Neuronal stem cell (in vitro differentiated cells): ENCODE results near the gene SELL.

Source experiments
- DNase-seq: peaks from one replicate; pipeline ENCODE4 v3.0.0-alpha.2; 2013; ENCODE audit warnings: low spot score
- H2AFZ ChIP-seq: one replicate; pipeline ENCODE4 v1.6.1; 2013; ENCODE audit warnings: mild to moderate bottlenecking, low read length, inconsistent platforms
- H2AK5ac ChIP-seq: 2 replicates; pipeline ENCODE4 v1.6.1; 2013; ENCODE audit warnings: low read depth, mild to moderate bottlenecking, inconsistent platforms, low read length, moderate library complexity, mixed read lengths
- H2BK120ac ChIP-seq: 2 replicates; pipeline ENCODE4 v1.6.1; 2013; ENCODE audit warnings: low read depth, mild to moderate bottlenecking, inconsistent platforms, low read length, moderate library complexity, mixed read lengths
- H2BK12ac ChIP-seq: one replicate; pipeline ENCODE4 v1.6.1; 2013; ENCODE audit warnings: low read length, inconsistent platforms
- H2BK15ac ChIP-seq: 2 replicates; pipeline ENCODE4 v1.6.1; 2013; ENCODE audit warnings: mild to moderate bottlenecking, low read length, inconsistent platforms, mixed read lengths
- H2BK5ac ChIP-seq: one replicate; pipeline ENCODE4 v1.6.1; 2013; ENCODE audit warnings: inconsistent platforms, mild to moderate bottlenecking, low read length, moderate library complexity
- H3K14ac ChIP-seq: one replicate; pipeline ENCODE4 v1.6.1; 2013; ENCODE audit warnings: low read length, inconsistent platforms
- H3K18ac ChIP-seq: 2 replicates; pipeline ENCODE4 v1.6.1; 2013; ENCODE audit warnings: low read length, inconsistent platforms
- H3K23ac ChIP-seq: 2 replicates; pipeline ENCODE4 v1.6.1; 2013; ENCODE audit warnings: low read depth, mild to moderate bottlenecking, mixed read lengths, low read length, inconsistent platforms; ENCODE audit not compliant: poor library complexity
- H3K27ac ChIP-seq: replicated peaks from 3 replicates; pipeline ENCODE4 v1.5.1; 2013; ENCODE audit warnings: low read length, inconsistent platforms
- H3K27me3 ChIP-seq, 3 experiments: 2 replicates each; pipeline ENCODE4 v1.6.1; 2013; ENCODE audit warnings: low read length in 3 of 3, mild to moderate bottlenecking in 2 of 3, inconsistent platforms in 1 of 3, low read depth in 1 of 3, mixed read lengths in 1 of 3, moderate library complexity in 1 of 3; ENCODE audit not compliant: control insufficient read depth in 3 of 3, insufficient read depth in 3 of 3
- H3K36me3 ChIP-seq, 2 donors: replicated peaks in 1 of 2; 2 replicates each; pipeline ENCODE4 v1.6.1; 2013; ENCODE audit warnings: low read length in 2 of 2; ENCODE audit not compliant: control insufficient read depth in 2 of 2, insufficient read depth in 2 of 2
- H3K4ac ChIP-seq: 2 replicates; pipeline ENCODE4 v1.6.1; 2013; ENCODE audit warnings: inconsistent platforms, mild to moderate bottlenecking, low read length, moderate library complexity
- H3K4me1 ChIP-seq, 2 donors: 1 replicate in 1 of 2; 2 replicates in 1 of 2; pipeline ENCODE4 v1.6.1; 2013; ENCODE audit warnings: low read length in 2 of 2, low read depth in 1 of 2; ENCODE audit not compliant: control insufficient read depth in 2 of 2, insufficient read depth in 1 of 2
- H3K4me2 ChIP-seq: one replicate; pipeline ENCODE4 v1.6.1; 2013; ENCODE audit warnings: mild to moderate bottlenecking, low read length, inconsistent platforms; ENCODE audit not compliant: insufficient read depth, poor library complexity, severe bottlenecking
- H3K4me3 ChIP-seq, 2 donors: 2 replicates each; pipeline ENCODE4 v1.5.1; 2013; ENCODE audit warnings: low read length in 2 of 2, mild to moderate bottlenecking in 2 of 2, inconsistent platforms in 1 of 2, moderate library complexity in 1 of 2
- H3K79me1 ChIP-seq: one replicate; pipeline ENCODE4 v1.6.1; 2013; ENCODE audit warnings: low read depth, mild to moderate bottlenecking, inconsistent platforms, low read length, moderate library complexity
- H3K9ac ChIP-seq: one replicate; pipeline ENCODE4 v1.6.1; 2013; ENCODE audit warnings: mild to moderate bottlenecking, low read depth, low read length, inconsistent platforms; ENCODE audit not compliant: poor library complexity
- H3K9me3 ChIP-seq, 2 donors: replicated peaks in 1 of 2; 2 replicates each; pipeline versions ENCODE3 to v1.6.1; 2013; ENCODE audit warnings: low read length in 2 of 2, mild to moderate bottlenecking in 2 of 2, inconsistent platforms in 1 of 2, low read depth in 1 of 2, mixed read lengths in 1 of 2, moderate library complexity in 1 of 2; ENCODE audit not compliant: control insufficient read depth in 2 of 2, insufficient read depth in 1 of 2
- H4K8ac ChIP-seq: one replicate; pipeline ENCODE4 v1.6.1; 2013; ENCODE audit warnings: low read depth, mild to moderate bottlenecking, inconsistent platforms, low read length, moderate library complexity
- H4K91ac ChIP-seq: one replicate; pipeline ENCODE4 v1.6.1; 2013; ENCODE audit warnings: low read length, low read depth, mild to moderate bottlenecking, inconsistent platforms; ENCODE audit not compliant: poor library complexity
- WGBS, 2 donors: extraction: QIAGEN DNeasy Blood & Tissue Kit; methylation state at CpG; one replicate each; pipeline ENCODE4 v1.1.7; 2013; ENCODE audit warnings: missing lambda C conversion rate in 2 of 2, mixed read lengths in 1 of 2; ENCODE audit not compliant: insufficient read length in 2 of 2, insufficient replicate concordance in 1 of 2; ENCODE audit errors: extremely low coverage in 2 of 2; 5-methylcytosine and 5-hydroxymethylcytosine counted together

The SELL gene

GRCh38 chr1:169681140-169681539, 30.3 kb downstream of the SELL start:
- Histone ChIP-seq H3K18ac (no peak overlapping the region), H3K27me3 (peaks cover 0 to 3% (median 2%) of the 10 kb centered on the region in 3 experiments), H3K4me2 (no peak overlapping the region), H3K4me1 (no peaks in the 10 kb centered on the region), H2BK5ac (no peak overlapping the region), H3K9me3 (no peaks in the 10 kb centered on the region), H2BK12ac (no peak overlapping the region), H3K4ac (no peak overlapping the region), H2BK15ac (no peak overlapping the region), H2AFZ (no peak overlapping the region), H3K36me3 (no peaks in the 10 kb centered on the region), H3K4me3 (no peak overlapping the region), H3K23ac (no peak overlapping the region), H2BK120ac (no peak overlapping the region), H3K9ac (no peak overlapping the region), H3K79me1 (no peaks in the 10 kb centered on the region), H2AK5ac (no peak overlapping the region), H4K8ac (no peak overlapping the region), H4K91ac (no peak overlapping the region), H3K14ac (no peak overlapping the region), H3K27ac (no peak overlapping the region)
- no CpG with 5 or more reads among the region's 2 CpGs for WGBS, 2 donors
- DNase-seq = no peak

GRCh38 chr1:169680377-169681019, 30.9 kb downstream of the SELL start:
- Histone ChIP-seq H2BK120ac (no peak overlapping the region), H3K4me2 (no peak overlapping the region), H3K4me3 (no peak overlapping the region), H4K8ac (no peak overlapping the region), H3K36me3 (no peaks in the 10 kb centered on the region), H2BK12ac (no peak overlapping the region), H4K91ac (no peak overlapping the region), H3K18ac (no peak overlapping the region), H3K4me1 (no peaks in the 10 kb centered on the region), H2BK5ac (no peak overlapping the region), H3K23ac (no peak overlapping the region), H3K27me3 (peaks cover 0 to 3% (median 2%) of the 10 kb centered on the region in 3 experiments), H3K14ac (no peak overlapping the region), H3K9ac (no peak overlapping the region), H3K4ac (no peak overlapping the region), H2AK5ac (no peak overlapping the region), H2AFZ (no peak overlapping the region), H2BK15ac (no peak overlapping the region), H3K9me3 (no peaks in the 10 kb centered on the region), H3K27ac (no peak overlapping the region), H3K79me1 (no peaks in the 10 kb centered on the region)
- no CpG with 5 or more reads among the region's 6 CpGs for WGBS, 2 donors
- no peak for DNase-seq

GRCh38 chr1:169679692-169680091, 31.7 kb downstream of the SELL start:
- no peak overlapping the region for H4K8ac ChIP-seq
- H3K4me1 ChIP-seq = no peaks in the 10 kb centered on the region
- no peak overlapping the region for H2AK5ac ChIP-seq
- H3K4me3 ChIP-seq = no peak overlapping the region
- H3K9me3 ChIP-seq = no peaks in the 10 kb centered on the region
- H3K4me2 ChIP-seq = no peak overlapping the region
- DNase-seq = no peak
- no peak overlapping the region for H2BK12ac ChIP-seq
- no peak overlapping the region for H2AFZ ChIP-seq
- no peak overlapping the region for H4K91ac ChIP-seq
- H2BK15ac ChIP-seq = no peak overlapping the region
- no peak overlapping the region for H2BK5ac ChIP-seq
- no peak overlapping the region for H2BK120ac ChIP-seq
- H3K79me1 ChIP-seq = no peaks in the 10 kb centered on the region
- no peaks in the 10 kb centered on the region for H3K36me3 ChIP-seq
- no peak overlapping the region for H3K4ac ChIP-seq
- H3K18ac ChIP-seq = no peak overlapping the region
- H3K27me3 ChIP-seq = peaks cover 0 to 3% (median 2%) of the 10 kb centered on the region in 3 experiments
- no peak overlapping the region for H3K27ac ChIP-seq
- H3K9ac ChIP-seq = no peak overlapping the region
- WGBS, 2 donors = no CpG with 5 or more reads among the region's 3 CpGs
- no peak overlapping the region for H3K14ac ChIP-seq
- H3K23ac ChIP-seq = no peak overlapping the region

GRCh38 chr1:169676001-169676400, 35.4 kb downstream of the SELL start:
- Histone ChIP-seq H4K8ac (no peak overlapping the region), H3K9ac (no peak overlapping the region), H2BK15ac (no peak overlapping the region), H3K23ac (no peak overlapping the region), H3K27me3 (peaks cover 0 to 2% (median under 1%) of the 10 kb centered on the region in 3 experiments), H3K14ac (no peak overlapping the region), H3K4ac (no peak overlapping the region), H2BK12ac (no peak overlapping the region), H3K36me3 (no peaks in the 10 kb centered on the region), H2BK120ac (no peak overlapping the region), H3K4me3 (no peak overlapping the region), H4K91ac (no peak overlapping the region), H2AK5ac (no peak overlapping the region), H2BK5ac (no peak overlapping the region), H2AFZ (no peak overlapping the region), H3K18ac (no peak overlapping the region), H3K4me1 (no peaks in the 10 kb centered on the region), H3K79me1 (no peaks in the 10 kb centered on the region), H3K27ac (no peak overlapping the region), H3K9me3 (no peaks in the 10 kb centered on the region), H3K4me2 (no peak overlapping the region)
- no CpG with 5 or more reads among the region's 2 CpGs for WGBS, 2 donors
- DNase-seq = no peak
